Activated T-helper 1 cell treated with Interleukin-2 at 50 U/mL for 16 hours (primary cell): ENCODE measurements around the gene PTRHD1.
"Not testable (repeated sequence)": the region's sequence is repeated elsewhere in the genome, so short reads cannot be mapped to it uniquely, and the experiment has no call there.

Experiments
- DNase-seq: peaks from one replicate; pipeline ENCODE4 v3.0.0-alpha.2; 2020; ENCODE audit warnings: low read depth

Gene PTRHD1, protein sequence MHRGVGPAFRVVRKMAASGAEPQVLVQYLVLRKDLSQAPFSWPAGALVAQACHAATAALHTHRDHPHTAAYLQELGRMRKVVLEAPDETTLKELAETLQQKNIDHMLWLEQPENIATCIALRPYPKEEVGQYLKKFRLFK

DNA sequence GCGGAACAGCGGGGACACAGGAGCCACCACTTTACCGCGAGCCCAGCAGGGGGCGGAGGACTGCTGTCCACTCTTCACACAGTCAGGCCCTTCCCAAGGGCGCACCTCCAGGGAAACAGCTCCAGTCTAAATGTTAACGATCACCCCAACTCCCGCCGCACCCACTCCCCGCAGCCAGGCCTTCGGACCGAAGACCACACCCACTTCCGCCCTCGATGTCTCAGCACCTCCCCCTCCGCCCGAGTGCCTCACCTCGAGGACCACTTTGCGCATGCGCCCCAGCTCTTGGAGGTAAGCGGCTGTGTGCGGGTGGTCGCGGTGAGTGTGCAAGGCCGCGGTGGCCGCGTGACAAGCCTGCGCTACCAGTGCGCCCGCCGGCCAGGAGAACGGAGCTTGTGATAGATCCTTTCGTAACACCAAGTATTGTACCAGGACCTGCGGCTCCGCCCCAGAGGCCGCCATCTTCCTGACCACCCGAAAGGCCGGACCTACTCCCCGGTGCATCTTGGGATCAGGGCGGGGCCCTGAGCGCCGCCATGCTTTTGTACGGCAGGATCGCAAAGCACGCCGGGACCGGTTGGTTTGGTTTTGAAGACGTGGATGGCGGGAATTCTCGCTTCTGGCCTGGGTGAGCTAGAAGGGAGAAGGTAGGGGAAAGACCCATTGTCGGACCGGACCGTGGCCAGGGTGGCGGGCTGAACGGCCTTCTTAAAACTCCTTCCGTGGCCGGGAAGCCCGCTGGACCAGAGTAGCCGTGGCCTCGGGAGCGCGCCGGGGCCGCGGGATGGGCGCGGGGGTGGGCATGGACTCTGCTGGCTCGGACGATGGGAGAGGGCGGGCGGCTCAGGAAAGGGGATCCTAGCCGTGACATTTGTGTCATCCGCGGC lies at the start of gene PTRHD1, which contains the start of gene CENPO:
Gene PTRHD1, minus strand, starts transcription at position 518 of the 887 bp plus-strand sequence. Its CDS starts 14 bp downstream, at position 504.
Gene CENPO, plus strand, starts transcription at position 552 of the 887 bp plus-strand sequence. CDS start 495 bp downstream, outside the sequence.
- DNase-seq: peak; percentile 89

- DNase-seq: no peak
These were observed 49.2 kb upstream of the PTRHD1 start for GRCh38 chr2:24842081-24843050.

DNA sequence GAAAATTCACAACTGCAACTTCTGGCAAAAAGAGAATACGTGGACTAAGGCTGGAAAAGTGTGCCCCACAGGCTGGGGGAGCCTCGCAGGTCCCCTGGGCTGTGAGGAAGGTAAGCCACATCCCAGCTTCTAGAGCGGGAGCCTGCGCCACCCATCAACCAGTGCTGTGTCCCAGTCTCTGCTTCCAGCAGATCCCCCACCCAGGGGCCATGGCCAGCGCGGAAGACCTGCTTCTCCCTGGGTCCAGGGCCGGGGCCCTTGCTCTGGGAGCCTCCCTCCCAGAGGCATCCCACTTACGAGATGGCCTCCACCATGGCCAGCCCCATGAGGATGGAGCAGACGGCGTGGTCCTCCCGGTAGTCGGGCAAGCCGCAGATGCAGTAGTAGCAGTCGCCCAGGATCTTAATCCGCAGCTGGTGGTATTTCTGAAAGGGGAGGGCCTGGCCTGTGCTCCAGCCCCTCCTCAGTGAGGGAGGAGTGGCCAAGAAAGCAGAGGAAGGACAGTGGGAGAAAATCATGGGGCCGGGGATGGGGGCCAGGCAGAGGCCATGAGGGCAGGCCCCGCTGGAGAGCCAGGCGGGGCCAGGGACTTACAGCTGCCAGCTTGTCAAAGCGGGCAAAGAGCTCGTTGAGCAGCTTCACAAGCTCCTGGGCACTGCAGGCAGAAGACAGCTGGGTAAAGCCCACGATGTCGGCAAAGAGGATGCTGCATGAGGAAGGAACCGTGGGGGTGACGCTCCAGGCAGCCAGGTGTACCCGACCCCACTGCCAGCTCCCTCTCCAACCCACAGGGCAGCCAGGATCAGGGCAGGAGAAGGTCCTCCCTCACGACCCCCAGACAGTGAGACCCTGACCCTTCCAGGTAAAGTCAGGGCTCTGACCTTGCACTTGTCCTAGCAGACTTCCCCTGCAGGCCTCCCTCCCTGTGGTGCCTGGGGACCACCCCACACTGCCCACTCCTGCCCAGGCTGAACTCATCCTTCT lies 48.1 kb upstream of the PTRHD1 start:
- no peak for DNase-seq

DNA sequence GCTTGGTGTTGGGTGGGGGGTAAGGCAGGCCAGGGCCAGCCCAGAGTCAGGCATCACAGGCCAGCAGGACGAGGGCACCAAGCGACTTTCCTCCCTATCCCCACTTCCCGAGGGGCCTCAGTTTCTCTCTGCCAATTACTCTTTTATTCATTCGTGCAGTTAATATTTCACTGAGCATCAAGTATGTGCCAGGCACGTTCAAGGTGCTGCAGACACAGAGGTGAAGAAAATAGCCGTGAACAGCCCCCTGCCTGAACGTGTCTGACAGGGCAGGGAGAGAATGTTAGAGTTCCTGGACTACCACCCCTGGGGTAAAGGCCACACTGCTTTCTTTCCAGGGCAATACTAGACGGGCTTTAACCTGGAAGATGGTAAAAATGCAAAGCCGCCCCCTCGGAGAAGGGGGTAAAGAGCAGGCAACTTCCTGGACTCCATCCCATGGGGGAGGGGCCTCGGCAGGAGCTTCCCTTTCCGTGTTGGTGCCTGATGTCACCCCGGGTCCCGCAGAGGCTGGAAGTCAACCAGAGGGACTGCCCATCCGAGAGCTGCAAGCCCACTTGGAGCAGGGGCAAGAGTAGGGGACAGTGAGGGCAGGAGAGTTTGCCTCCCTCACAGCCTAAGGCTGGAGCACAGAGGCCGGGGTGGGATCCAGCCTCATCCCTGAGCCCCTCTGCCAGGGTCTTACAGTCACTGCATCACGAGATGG lies 47.1 kb upstream of the PTRHD1 start:
- no peak for DNase-seq

GRCh38 chr2:24839729-24840128 lies 46.5 kb upstream of the PTRHD1 start:
- DNase-seq: no peak

- no peak for DNase-seq
These were observed 45.4 kb upstream of the PTRHD1 start for GRCh38 chr2:24838541-24838940.

GRCh38 chr2:24837996-24838513 lies 44.9 kb upstream of the PTRHD1 start:
- no peak for DNase-seq

GRCh38 chr2:24836706-24837105 lies 43.5 kb upstream of the PTRHD1 start:
- DNase-seq: no peak

DNA sequence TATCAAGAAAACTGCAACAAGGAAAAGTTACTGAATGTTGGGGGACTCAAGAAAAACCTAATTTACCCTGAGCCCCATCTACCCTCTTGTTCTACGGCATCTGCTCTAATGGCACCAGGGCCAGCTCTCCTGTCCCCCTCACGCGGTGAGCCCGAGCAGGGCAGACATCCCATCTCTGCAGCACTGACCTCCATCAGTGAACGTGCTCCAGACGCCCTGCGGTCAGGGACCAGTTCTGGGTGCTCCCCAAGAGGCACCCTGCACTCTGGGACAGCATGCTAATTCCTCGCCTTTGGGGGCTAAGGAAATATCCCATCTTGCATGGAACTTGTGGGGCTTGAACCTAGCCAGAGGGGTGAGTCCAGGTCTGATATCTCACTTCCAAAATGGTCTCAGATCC lies 43.0 kb upstream of the PTRHD1 start:
- DNase-seq: no peak

DNA sequence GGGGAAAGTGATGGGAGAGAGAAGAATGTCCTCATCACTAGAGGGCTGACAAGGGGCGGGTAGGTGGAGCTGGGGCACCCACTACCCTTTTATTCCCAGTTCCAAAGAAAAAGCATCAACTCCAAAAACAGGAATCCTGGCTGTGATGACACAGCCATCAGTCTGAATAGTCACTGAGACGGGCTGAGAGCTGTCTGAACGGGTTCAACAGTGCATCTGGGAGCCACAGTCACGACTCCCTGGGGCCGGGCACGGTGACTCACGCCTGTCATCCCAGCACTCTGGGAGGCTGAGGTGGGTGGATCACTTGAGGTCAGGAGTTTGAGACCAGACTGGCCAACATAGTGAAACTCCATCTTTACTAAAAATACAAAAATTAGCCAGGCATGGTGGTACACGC lies 42.2 kb upstream of the PTRHD1 start:
- DNase-seq: not testable (repeated sequence)

DNA sequence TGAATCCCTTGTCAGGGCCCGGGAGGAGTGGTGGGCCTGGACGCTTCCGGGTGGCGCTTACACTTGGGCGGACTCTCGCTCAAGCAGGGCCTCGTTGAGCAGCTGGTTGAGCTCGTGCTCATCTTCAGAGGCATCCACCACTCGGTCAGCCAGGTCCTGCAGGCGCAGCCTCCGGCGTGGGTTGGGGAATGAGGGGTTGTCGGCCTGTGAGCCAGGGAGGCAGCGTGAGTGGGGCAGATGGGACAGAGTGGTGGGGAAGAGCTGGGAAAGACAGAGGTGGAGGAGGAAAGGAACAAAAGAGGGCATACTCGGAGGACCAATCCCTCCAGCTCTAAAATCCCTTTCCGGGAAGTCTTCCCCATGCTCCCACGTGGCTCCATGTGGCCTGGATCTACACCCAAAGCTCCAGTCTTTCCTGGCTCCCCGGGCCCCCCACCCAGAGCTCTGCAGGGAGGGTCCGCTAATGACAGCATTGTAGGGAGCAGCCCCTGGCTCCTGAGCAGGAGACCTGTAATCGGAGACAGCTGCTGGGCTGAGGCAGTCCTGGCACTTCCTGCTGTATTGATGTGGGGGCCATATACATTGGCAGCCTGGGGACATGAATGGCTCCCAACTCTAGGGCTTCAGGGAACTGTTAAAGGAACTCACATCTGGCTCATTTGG lies 41.7 kb upstream of the PTRHD1 start:
- DNase-seq: no peak

DNA sequence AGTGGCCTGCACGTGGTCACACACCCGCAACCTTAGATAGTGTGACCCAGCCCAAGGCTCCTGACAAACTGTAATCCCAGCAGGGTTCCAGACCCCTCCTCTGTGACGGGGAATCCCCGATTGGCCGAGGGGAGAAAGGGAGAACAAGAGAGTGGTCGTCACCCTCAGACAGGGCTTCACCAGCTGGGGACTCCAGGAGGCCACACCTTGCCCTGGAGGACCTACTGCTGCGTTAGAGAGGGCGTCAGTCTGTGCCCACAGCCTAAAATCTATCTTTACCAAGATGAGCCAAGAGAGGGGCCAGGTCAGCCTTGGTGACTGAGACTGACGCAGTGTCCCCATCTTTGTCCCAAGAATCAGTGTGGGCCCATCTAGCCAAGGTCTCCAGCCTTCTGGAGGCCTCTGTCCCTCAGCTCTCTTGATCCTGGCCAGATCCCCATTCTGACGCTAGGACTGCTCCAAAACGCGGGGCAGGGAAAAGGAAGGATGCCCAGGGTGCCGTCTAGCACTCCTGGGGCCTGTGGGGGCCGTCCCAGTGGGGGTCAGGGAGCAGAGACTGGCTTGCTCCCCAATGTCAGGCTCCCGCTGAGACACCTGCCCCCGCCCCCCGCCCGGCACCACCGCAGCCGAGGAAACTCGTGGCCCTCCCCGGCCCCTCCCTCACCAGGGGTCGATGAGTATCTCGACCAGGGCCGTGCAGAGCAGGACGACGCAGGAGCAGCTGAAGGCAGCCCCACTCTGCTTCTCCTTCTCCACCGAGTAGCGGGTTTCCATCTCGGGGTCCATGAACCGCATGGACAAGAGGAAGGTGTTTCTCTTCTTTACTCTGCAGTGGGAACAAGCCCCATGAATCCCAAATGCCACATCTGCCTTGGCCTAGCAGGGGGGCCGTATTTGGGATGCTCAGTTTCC lies 40.9 kb upstream of the PTRHD1 start:
- DNase-seq: no peak

DNA sequence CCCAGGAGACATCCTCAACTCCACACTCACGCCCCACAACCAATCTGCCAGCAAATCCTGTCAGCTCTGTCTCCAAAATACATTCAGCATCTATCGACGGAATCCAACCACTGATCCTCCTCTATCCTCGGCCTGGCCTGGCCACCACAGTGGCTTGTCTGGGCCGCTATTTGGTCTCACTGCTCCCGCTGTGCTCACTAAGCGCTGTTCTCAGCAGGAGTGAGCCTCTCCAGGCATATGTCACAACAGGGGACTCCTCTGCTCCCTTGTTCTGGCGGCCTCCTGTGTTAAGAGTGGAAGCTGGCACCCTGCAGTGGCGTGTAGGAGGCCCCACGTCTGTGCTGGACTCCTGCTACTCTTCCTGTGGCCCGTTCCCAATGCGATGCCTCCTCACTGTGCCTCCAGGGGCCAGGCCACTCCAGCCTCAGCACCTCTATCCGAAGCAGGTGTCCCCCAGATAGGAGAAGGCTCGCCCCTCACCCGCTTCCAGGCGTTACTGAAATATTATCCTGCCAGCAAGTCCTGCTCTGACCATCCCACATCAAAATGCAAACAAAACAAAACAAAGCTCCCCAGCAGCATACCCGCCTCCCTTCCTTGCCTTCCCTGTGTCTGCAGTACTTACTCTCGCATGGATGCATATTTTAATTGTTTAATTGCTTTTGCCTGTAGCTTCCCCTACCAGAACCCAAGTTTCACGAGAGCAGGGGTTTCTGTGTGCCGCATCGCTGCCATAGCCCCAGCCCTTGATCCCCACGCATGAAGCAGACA lies 39.9 kb upstream of the PTRHD1 start:
- DNase-seq: no peak

GRCh38 chr2:24832521-24832920 lies 39.3 kb upstream of the PTRHD1 start:
- DNase-seq: no peak

- DNase-seq: no peak
These were observed 38.9 kb upstream of the PTRHD1 start for GRCh38 chr2:24832073-24832461.

GRCh38 chr2:24831221-24832072 lies 38.3 kb upstream of the PTRHD1 start:
- DNase-seq: no peak

DNA sequence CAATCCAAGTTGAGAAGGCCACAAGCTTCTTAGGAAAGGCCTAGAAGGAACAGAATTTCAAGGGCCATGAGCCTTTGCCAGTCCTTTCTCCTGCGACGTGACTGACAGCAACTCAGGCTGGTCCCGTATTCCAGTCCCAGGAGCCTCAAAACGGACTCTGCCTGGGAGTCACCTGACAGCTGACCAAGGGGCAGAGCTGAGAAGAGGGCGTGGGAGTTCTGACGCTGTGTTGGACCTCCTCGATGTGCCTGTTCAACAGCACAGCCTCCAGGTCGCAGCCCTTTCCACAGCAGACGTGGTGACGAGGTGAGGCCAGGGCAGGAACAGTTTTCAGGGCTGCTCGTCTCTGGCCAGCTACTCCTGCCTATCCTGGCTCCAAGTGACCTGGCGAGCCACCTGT lies 37.6 kb upstream of the PTRHD1 start:
- no peak for DNase-seq
